PC-9 (cell line): ENCODE results near the gene UBL4B. TPM values are rescaled to one million over a fixed set of nuclear protein-coding genes. Genes with fewer than 3 reads are reported as not detected.

ENCODE experiments used
- BruUV-seq: library from RNA; stranded (reverse); fragments of 400-500 nt; replicated peaks from 2 replicates; lab custom pipeline; 2021; lab: Mats Ljungman, UMichigan
- CTCF ChIA-PET: fragments of 300-600 bp; sonication (Branson Sonifier 250); formaldehyde crosslinking; loops from one replicate; lab custom pipeline; 2022; ENCODE audit warnings: antibody characterized with exemption; lab: Charles Lee
- POLR2A ChIA-PET: fragments of 300-600 bp; sonication (Branson Sonifier 250); formaldehyde crosslinking; loops from one replicate; lab custom pipeline; 2022; ENCODE audit warnings: antibody characterized with exemption; ENCODE audit not compliant: unreplicated experiment; lab: Charles Lee
- DNase-seq, 2 experiments: peaks; one replicate each; pipeline versions ENCODE4 v3.0.0 to v3.0.0-alpha.2; 2015 to 2022; ENCODE audit warnings: mixed read lengths in 1 of 2
- H2AFZ ChIP-seq: fragments of 200-600 bp; sonication (generic); 2 replicates; pipeline ENCODE4 v1.8.1; 2017; ENCODE audit warnings: antibody characterized with exemption
- H3F3A ChIP-seq: fragments of 200-600 bp; sonication (generic); 2 replicates; pipeline ENCODE4 v1.8.1; 2017; ENCODE audit warnings: antibody characterized with exemption, mild to moderate bottlenecking, low read depth; ENCODE audit not compliant: insufficient read depth
- H3K27ac ChIP-seq: fragments of 200-600 bp; sonication (generic); 2 replicates; pipeline ENCODE4 v1.6.1; 2016; ENCODE audit warnings: mixed run types
- H3K27me3 ChIP-seq: fragments of 200-600 bp; sonication (generic); 2 replicates; pipeline ENCODE4 v1.6.1; 2016; ENCODE audit warnings: low read depth, mixed run types; ENCODE audit not compliant: insufficient read depth
- H3K36me3 ChIP-seq: fragments of 200-600 bp; sonication (generic); 2 replicates; pipeline ENCODE4 v1.6.1; 2016; ENCODE audit warnings: low read depth, mixed run types
- H3K4me1 ChIP-seq: fragments of 200-600 bp; sonication (generic); replicated peaks from 2 replicates; pipeline ENCODE4 v1.6.1; 2016; ENCODE audit warnings: mixed run types; ENCODE audit not compliant: insufficient read depth
- H3K4me2 ChIP-seq: fragments of 200-600 bp; sonication (generic); 2 replicates; pipeline ENCODE4 v1.6.1; 2017; ENCODE audit warnings: mixed run types
- H3K4me3 ChIP-seq: fragments of 200-600 bp; sonication (generic); 2 replicates; pipeline ENCODE4 v1.6.1; 2016; ENCODE audit warnings: mixed run types
- H3K79me2 ChIP-seq: fragments of 200-600 bp; sonication (generic); 2 replicates; pipeline ENCODE4 v1.6.1; 2017; ENCODE audit warnings: low read depth, mixed run types
- H3K9me2 ChIP-seq: fragments of 200-600 bp; sonication (generic); 2 replicates; pipeline ENCODE4 v1.8.1; 2017; ENCODE audit warnings: mild to moderate bottlenecking; ENCODE audit not compliant: insufficient read depth
- H3K9me3 ChIP-seq: fragments of 200-600 bp; sonication (generic); 2 replicates; pipeline ENCODE4 v1.8.1; 2016; ENCODE audit warnings: low read depth; ENCODE audit not compliant: insufficient read depth
- H4K20me1 ChIP-seq: fragments of 200-600 bp; sonication (generic); 2 replicates; pipeline ENCODE4 v1.8.1; 2017; ENCODE audit not compliant: insufficient read depth
- CTCF ChIP-seq: fragments of 200-600 bp; sonication (generic); conservative IDR thresholded peaks from 2 replicates; pipeline ENCODE4 v1.6.1; 2017; ENCODE audit warnings: mixed run types, antibody characterized with exemption, mild to moderate bottlenecking, moderate library complexity
- EZH2 ChIP-seq: fragments of 200-600 bp; sonication (generic); IDR thresholded peaks from 2 replicates; pipeline ENCODE4 v1.8.0; 2017; ENCODE audit warnings: antibody characterized with exemption, low read depth
- intact Hi-C: fragments of 100-400 bp; cut with micrococcal nuclease; formaldehyde crosslinking; loops from one replicate; pipeline ENCODE4 v1.10.0; 2022; ENCODE audit not compliant: unreplicated experiment
- total RNA-seq: library from RNA; stranded (reverse); gene quantifications from 2 replicates; pipeline ENCODE4 v1.2.3, GENCODE V29; 2021

The UBL4B gene
- total RNA-seq, 1 experiment from 2014 or later: 0.24 TPM

GRCh38 chr1:110155878-110156522, 43.8 kb downstream of the UBL4B start:
- Histone ChIP-seq H3K4me2 (no peak overlapping the region), H3K36me3 (no peaks in the 10 kb centered on the region), H3F3A (no peaks in the 10 kb centered on the region), H3K27ac (no peak overlapping the region), H4K20me1 (no peaks in the 10 kb centered on the region; the same call in 1 of the 2 replicates), H3K9me2 (no peaks in the 10 kb centered on the region), H3K79me2 (peaks cover 13% of the 10 kb centered on the region; the same call in 1 of the 2 replicates), H2AFZ (no peak overlapping the region), H3K4me1 (peaks cover 9% of the 10 kb centered on the region), H3K9me3 (no peaks in the 10 kb centered on the region), H3K4me3 (no peak overlapping the region), H3K27me3 (peaks cover 4% of the 10 kb centered on the region; the same call in 1 of the 2 replicates)
- ChIA-PET CTCF (no interaction called here), POLR2A (no interaction called here)
- TF ChIP-seq CTCF (no peak), EZH2 (no peak)
- no TSS peak for BruUV-seq
- intact Hi-C loops: no loop called here
- peak in 1 of 2 experiments; percentile 38 for DNase-seq

DNA sequence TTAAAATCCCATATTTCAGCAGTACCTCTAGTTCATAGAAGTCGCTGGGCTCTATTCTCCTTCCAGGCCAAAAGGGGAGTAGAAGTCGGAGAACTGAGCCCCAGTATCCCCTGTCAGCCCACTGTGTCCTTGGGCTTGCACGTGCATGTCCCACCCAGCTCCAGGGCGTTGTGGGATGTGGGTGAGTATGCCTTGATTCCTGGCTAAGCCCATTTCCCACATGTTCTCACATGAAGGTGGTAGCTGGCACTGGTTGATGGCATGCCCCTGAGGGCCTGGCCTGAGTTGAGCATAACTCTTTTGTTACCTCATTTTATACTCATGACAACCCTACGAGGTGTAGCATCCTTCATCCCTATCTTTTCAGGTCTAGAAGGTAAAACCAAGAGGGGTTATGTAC, 46.0 kb downstream of the UBL4B start:
- no TSS peak for BruUV-seq
- Histone ChIP-seq H3K4me2 (no peak overlapping the region), H3K9me2 (no peaks in the 10 kb centered on the region), H3K27me3 (peaks cover 4% of the 10 kb centered on the region; the same call in 1 of the 2 replicates), H4K20me1 (no peaks in the 10 kb centered on the region; the same call in 1 of the 2 replicates), H3K4me1 (peaks cover 2% of the 10 kb centered on the region), H3K4me3 (no peak overlapping the region), H3K27ac (no peak overlapping the region), H3K9me3 (no peaks in the 10 kb centered on the region), H2AFZ (no peak overlapping the region), H3F3A (no peaks in the 10 kb centered on the region), H3K79me2 (0 out of 2 replicates have a peak, but pooled peaks cover under 1% of the 10 kb centered on the region), H3K36me3 (no peaks in the 10 kb centered on the region)
- no peak for DNase-seq
- TF ChIP-seq EZH2 (no peak), CTCF (no peak)
- ChIA-PET POLR2A (no interaction called here), CTCF (no interaction called here)
- intact Hi-C loops: no loop called here

GRCh38 chr1:110159168-110159567, 46.9 kb downstream of the UBL4B start:
- no peaks in the 10 kb centered on the region; the same call in 1 of the 2 replicates for H4K20me1 ChIP-seq
- H3K27ac ChIP-seq: no peak overlapping the region
- H2AFZ ChIP-seq: no peak overlapping the region
- no peak overlapping the region for H3K4me2 ChIP-seq
- no peaks in the 10 kb centered on the region for H3K9me2 ChIP-seq
- no peaks in the 10 kb centered on the region for H3K79me2 ChIP-seq
- H3K4me1 ChIP-seq: peaks cover 10% of the 10 kb centered on the region
- DNase-seq: no peak
- H3F3A ChIP-seq: no peaks in the 10 kb centered on the region; the same call in 1 of the 2 replicates
- intact Hi-C loops: no loop called here
- POLR2A ChIA-PET: interaction anchor here (0.7 kb wide), 1 partner anchor 561 kb away, joined by 7 read pairs; no protein-coding TSS in a partner anchor
- CTCF ChIA-PET: no interaction called here
- no peaks in the 10 kb centered on the region for H3K36me3 ChIP-seq
- no peak for TF ChIP-seq EZH2
- TF ChIP-seq CTCF: no peak
- no peak overlapping the region for H3K4me3 ChIP-seq
- no TSS peak for BruUV-seq
- no peaks in the 10 kb centered on the region for H3K9me3 ChIP-seq
- H3K27me3 ChIP-seq: peaks cover 4% of the 10 kb centered on the region; the same call in 1 of the 2 replicates
